ENCODE results near the gene ZW10. TPM values are rescaled to one million over a fixed set of nuclear protein-coding genes. Genes with fewer than 3 reads are reported as not detected.
A peak's percentile ranks its signal among the peaks of the same experiment; 100 is the strongest.

The ZW10 gene, protein sequence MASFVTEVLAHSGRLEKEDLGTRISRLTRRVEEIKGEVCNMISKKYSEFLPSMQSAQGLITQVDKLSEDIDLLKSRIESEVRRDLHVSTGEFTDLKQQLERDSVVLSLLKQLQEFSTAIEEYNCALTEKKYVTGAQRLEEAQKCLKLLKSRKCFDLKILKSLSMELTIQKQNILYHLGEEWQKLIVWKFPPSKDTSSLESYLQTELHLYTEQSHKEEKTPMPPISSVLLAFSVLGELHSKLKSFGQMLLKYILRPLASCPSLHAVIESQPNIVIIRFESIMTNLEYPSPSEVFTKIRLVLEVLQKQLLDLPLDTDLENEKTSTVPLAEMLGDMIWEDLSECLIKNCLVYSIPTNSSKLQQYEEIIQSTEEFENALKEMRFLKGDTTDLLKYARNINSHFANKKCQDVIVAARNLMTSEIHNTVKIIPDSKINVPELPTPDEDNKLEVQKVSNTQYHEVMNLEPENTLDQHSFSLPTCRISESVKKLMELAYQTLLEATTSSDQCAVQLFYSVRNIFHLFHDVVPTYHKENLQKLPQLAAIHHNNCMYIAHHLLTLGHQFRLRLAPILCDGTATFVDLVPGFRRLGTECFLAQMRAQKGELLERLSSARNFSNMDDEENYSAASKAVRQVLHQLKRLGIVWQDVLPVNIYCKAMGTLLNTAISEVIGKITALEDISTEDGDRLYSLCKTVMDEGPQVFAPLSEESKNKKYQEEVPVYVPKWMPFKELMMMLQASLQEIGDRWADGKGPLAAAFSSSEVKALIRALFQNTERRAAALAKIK
- total RNA-seq (2013; cell fraction: nucleolus; rRNA removed) = 18.3 and 20.0 TPM in 2 replicates
- 18.9 and 20.4 TPM in 2 replicates for total RNA-seq (2014; rRNA removed)
- 21.7 and 23.3 TPM in 2 replicates for total RNA-seq (2014; rRNA removed; fragmentation: Illumina TruSeq; extraction: Trizol)
- total RNA-seq (2021) = 14.4 and 14.7 TPM in 2 replicates
- polyA plus RNA-seq (2011; ENCODE audit: low read depth) = 6.8 TPM
- 15.6 and 17.7 TPM in 2 replicates for polyA plus RNA-seq (2011; rRNA removed)
- polyA plus RNA-seq (2011; cell fraction: cytosol; rRNA removed) = 8.5 and 8.7 TPM in 2 replicates
- 7.9 and 8.8 TPM in 2 replicates for polyA plus RNA-seq (2011; cell fraction: nucleus; rRNA removed)
- 6.4 and 8.8 TPM in 2 replicates for polyA plus RNA-seq (2012)
- polyA plus RNA-seq (2014; fragmentation: Illumina TruSeq; extraction: Trizol) = 20.6 and 23.6 TPM in 2 replicates
- 1 to 10 TPM; 5.4 to 8.6 TPM for polyA plus RNA-seq (2014; fragmentation: Nextera tagmentation; extraction: Ambion mirVana)
- polyA plus RNA-seq (2014; rRNA removed) = 11.4 and 13.7 TPM in 2 replicates
- polyA plus RNA-seq (2016; fragmentation: Nextera tagmentation; extraction: Ambion mirVana) = 10 to 100 TPM; 31.8 to 32.0 TPM
- 14.0 and 15.1 TPM in 2 replicates for polyA minus RNA-seq (2011; rRNA and poly(A)+ RNA removed)
- 5.7 and 6.3 TPM in 2 replicates for polyA minus RNA-seq (2011; cell fraction: cytosol; rRNA and poly(A)+ RNA removed)
- 10.5 and 11.1 TPM in 2 replicates for polyA minus RNA-seq (2011; cell fraction: nucleus; rRNA and poly(A)+ RNA removed)
- percentile 77 among the genes with signal in this experiment for Bru-seq, nascent RNA
- percentile 69 among the genes with signal in this experiment for BruChase-seq, experiment 1, labeled RNA remaining after a 6-hour chase
- BruChase-seq, experiment 2, labeled RNA remaining after a 2-hour chase = percentile 75 among the genes with signal in this experiment
- long read RNA-seq, experiment 1, transcript ZW10-201 (16 exons, 2,992 nt) = major isoform, 25 of 29 reads
- long read RNA-seq, experiment 1, partial matches to known transcripts = 3 of 29 reads
- long read RNA-seq, experiment 1, other reads (novel, unspliced or antisense) = 1 of 29 reads
- long read RNA-seq, experiment 2, transcript ZW10-201 (16 exons, 2,992 nt) = major isoform, 120 of 166 reads
- long read RNA-seq, experiment 2, partial matches to known transcripts = 28 of 166 reads
- long read RNA-seq, experiment 2, other reads (novel, unspliced or antisense) = 17 of 166 reads

GRCh38 chr11:113773416-113774173, at the start of gene ZW10:
TSS of gene ZW10 (minus strand) at chr11:113773692. CDS start at chr11:113773666, 26 bp downstream.
- ChIA-PET SMC1A (ENCODE audit: uncharacterized antibody, unreplicated experiment) (interaction anchor here (1.2 to 1.3 kb wide), 2 partner anchors 11 to 23 kb away, joined by 3 read pairs; no protein-coding TSS in a partner anchor), CTCF (interaction anchor here (0.6 to 2.5 kb wide), 10 partner anchors 9 to 451 kb away, joined by 3 to 12 read pairs (median 4); no protein-coding TSS in a partner anchor), RAD21 (ENCODE audit: unreplicated experiment) (no interaction called here), POLR2A (no interaction called here)
- Histone ChIP-seq H3K4me3 (peak within 1 kb of the TSS; percentile 91), H3K27ac (ENCODE audit: control insufficient read depth, insufficient read depth) (peak within 1 kb of the TSS; percentile 80), H3K9ac (ENCODE audit: control insufficient read depth, insufficient read depth, low read length) (peak within 1 kb of the TSS; percentile 93), H2AFZ (ENCODE audit: control insufficient read depth, low read depth, low read length) (peak within 1 kb of the TSS; percentile 85), H4K20me1 (ENCODE audit: control insufficient read depth, insufficient read depth) (no peaks in the 10 kb centered on the region), H3K9me3 (replicated peaks; ENCODE audit: control insufficient read depth, insufficient read depth, low read length) (no peaks in the 10 kb centered on the region), H3K79me2 (ENCODE audit: control insufficient read depth, insufficient read depth, low read length) (peaks cover 12% of the 10 kb centered on the region), H3K27me3 (replicated peaks in 1 of 2; ENCODE audit: control insufficient read depth in 2 of 2, insufficient read depth in 2 of 2, low read length in 1 of 2) (no peaks in the 10 kb centered on the region), H3K36me3 (ENCODE audit: control insufficient read depth in 2 of 2, insufficient read depth in 2 of 2, low read length in 1 of 2) (peaks cover 0 to 2% of the 10 kb centered on the region in 2 experiments; a peak in 1 of 4 replicates), H3K4me2 (ENCODE audit: control insufficient read depth, insufficient read depth) (peak within 1 kb of the TSS; percentile 49), H3K4me1 (ENCODE audit: control insufficient read depth, insufficient read depth, low read length) (no peaks in the 10 kb centered on the region)
- DNase-seq (ENCODE audit: low read depth, low spot score) (peak; percentile 86), FAIRE-seq (peak; percentile 97), ATAC-seq (peak; percentile 100)
- intact Hi-C loops (cut with micrococcal nuclease; ENCODE audit: unreplicated experiment) (loop anchor here (2.0 kb wide), 1 partner anchor 101 kb away; the partner anchor contains the start of gene USP28), in situ Hi-C loops (cut with MboI) (loop anchor here (10.0 kb wide), 1 partner anchor 459 kb away; the partner anchor contains the start of gene TTC12)
- WGBS (ENCODE audit: insufficient coverage, insufficient replicate concordance, low lambda C conversion rate, missing lambda C conversion rate) = 1% methylated on average over 46 of the region's 46 CpGs
- BruUV-seq (replicated peaks) = no TSS peak
- TF ChIP-seq NR2C1 (IDR thresholded peaks at IDR 0.05) (peak; percentile 75), KLF5 (IDR thresholded peaks at IDR 0.05; ENCODE audit: partially characterized antibody) (peak; percentile 56), BACH1 (IDR thresholded peaks at IDR 0.05; ENCODE audit: borderline replicate concordance) (no peak), SP1 (IDR thresholded peaks at IDR 0.05; ENCODE audit: low read depth, low read length) (peak; percentile 63), RUNX3 (IDR thresholded peaks at IDR 0.05; ENCODE audit: low read length) (peak; percentile 44; the same call in 1 of the 2 replicates), SPI1 (IDR thresholded peaks at IDR 0.05; ENCODE audit: borderline replicate concordance, insufficient read depth, low read depth, low read length) (no peak), MXI1 (IDR thresholded peaks at IDR 0.05; ENCODE audit: low read depth, low read length) (peak; percentile 22; the same call in 1 of the 2 replicates), ZNF207 (IDR thresholded peaks at IDR 0.05; ENCODE audit: borderline replicate concordance) (peak; percentile 93; the same call in 1 of the 2 replicates), RAD21 (IDR thresholded peaks at IDR 0.05; ENCODE audit: insufficient read depth, low read depth, low read length) (peak; percentile 32; the same call in 1 of the 2 replicates), NR2F1 (conservative IDR thresholded peaks at IDR 0.05) (peak; percentile 46; the same call in 1 of the 2 replicates)
- TF ChIP-seq, protein P1, sequence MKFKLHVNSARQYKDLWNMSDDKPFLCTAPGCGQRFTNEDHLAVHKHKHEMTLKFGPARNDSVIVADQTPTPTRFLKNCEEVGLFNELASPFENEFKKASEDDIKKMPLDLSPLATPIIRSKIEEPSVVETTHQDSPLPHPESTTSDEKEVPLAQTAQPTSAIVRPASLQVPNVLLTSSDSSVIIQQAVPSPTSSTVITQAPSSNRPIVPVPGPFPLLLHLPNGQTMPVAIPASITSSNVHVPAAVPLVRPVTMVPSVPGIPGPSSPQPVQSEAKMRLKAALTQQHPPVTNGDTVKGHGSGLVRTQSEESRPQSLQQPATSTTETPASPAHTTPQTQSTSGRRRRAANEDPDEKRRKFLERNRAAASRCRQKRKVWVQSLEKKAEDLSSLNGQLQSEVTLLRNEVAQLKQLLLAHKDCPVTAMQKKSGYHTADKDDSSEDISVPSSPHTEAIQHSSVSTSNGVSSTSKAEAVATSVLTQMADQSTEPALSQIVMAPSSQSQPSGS (IDR thresholded peaks at IDR 0.05; ENCODE audit: low read length) = no peak
- TF ChIP-seq, protein P2, sequence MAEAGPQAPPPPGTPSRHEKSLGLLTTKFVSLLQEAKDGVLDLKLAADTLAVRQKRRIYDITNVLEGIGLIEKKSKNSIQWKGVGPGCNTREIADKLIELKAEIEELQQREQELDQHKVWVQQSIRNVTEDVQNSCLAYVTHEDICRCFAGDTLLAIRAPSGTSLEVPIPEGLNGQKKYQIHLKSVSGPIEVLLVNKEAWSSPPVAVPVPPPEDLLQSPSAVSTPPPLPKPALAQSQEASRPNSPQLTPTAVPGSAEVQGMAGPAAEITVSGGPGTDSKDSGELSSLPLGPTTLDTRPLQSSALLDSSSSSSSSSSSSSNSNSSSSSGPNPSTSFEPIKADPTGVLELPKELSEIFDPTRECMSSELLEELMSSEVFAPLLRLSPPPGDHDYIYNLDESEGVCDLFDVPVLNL (IDR thresholded peaks at IDR 0.05; ENCODE audit: low read depth, low read length) = peak; percentile 83

Measured in GM12878 (cell line).